ENCODE measurements around the gene TSPAN2.

TSPAN2 gene

GRCh38 chr1:115041654-115042053 is 47.6 kb downstream of the TSPAN2 start:
- peak; percentile 5 for TF ChIP-seq CTCF (IDR thresholded peaks at IDR 0.05; ENCODE audit: extremely low read depth, insufficient read depth, missing control alignments)
- in situ Hi-C loops (cut with MboI; ENCODE audit: low pct_unique_long_range_greater_than_20kb, low sequenced_read_pairs, unreplicated experiment): no loop called here
- DNase-seq (ENCODE audit: low spot score): no peak

- no peak for DNase-seq (ENCODE audit: low spot score)
- no peak for TF ChIP-seq CTCF (IDR thresholded peaks at IDR 0.05; ENCODE audit: extremely low read depth, insufficient read depth, missing control alignments)
- in situ Hi-C loops (cut with MboI; ENCODE audit: low pct_unique_long_range_greater_than_20kb, low sequenced_read_pairs, unreplicated experiment): no loop called here
Measured at GRCh38 chr1:115040501-115040900, 48.8 kb downstream of the TSPAN2 start.

GRCh38 chr1:115036814-115037507 is 52.3 kb downstream of the TSPAN2 start:
- in situ Hi-C loops (cut with MboI; ENCODE audit: low pct_unique_long_range_greater_than_20kb, low sequenced_read_pairs, unreplicated experiment): no loop called here
- no peak for TF ChIP-seq CTCF (IDR thresholded peaks at IDR 0.05; ENCODE audit: extremely low read depth, insufficient read depth, missing control alignments)
- no peak for DNase-seq (ENCODE audit: low spot score)

GRCh38 chr1:115035652-115036051 is 53.7 kb downstream of the TSPAN2 start:
- in situ Hi-C loops (cut with MboI; ENCODE audit: low pct_unique_long_range_greater_than_20kb, low sequenced_read_pairs, unreplicated experiment): no loop called here
- TF ChIP-seq CTCF (IDR thresholded peaks at IDR 0.05; ENCODE audit: extremely low read depth, insufficient read depth, missing control alignments): no peak
- no peak for DNase-seq (ENCODE audit: low spot score)

GRCh38 chr1:115031595-115031994 is 57.7 kb downstream of the TSPAN2 start:
- no peak for TF ChIP-seq CTCF (IDR thresholded peaks at IDR 0.05; ENCODE audit: extremely low read depth, insufficient read depth, missing control alignments)
- in situ Hi-C loops (cut with MboI; ENCODE audit: low pct_unique_long_range_greater_than_20kb, low sequenced_read_pairs, unreplicated experiment): no loop called here
- DNase-seq (ENCODE audit: low spot score): no peak

GRCh38 chr1:115029526-115029925 is 59.8 kb downstream of the TSPAN2 start, which contains the start of gene TSHB:
TSS of gene TSHB (plus strand) at chr1:115029826. CDS start at chr1:115033363, 3,537 bp downstream.
- DNase-seq (ENCODE audit: low spot score): no peak
- TF ChIP-seq CTCF (IDR thresholded peaks at IDR 0.05; ENCODE audit: extremely low read depth, insufficient read depth, missing control alignments): no peak
- in situ Hi-C loops (cut with MboI; ENCODE audit: low pct_unique_long_range_greater_than_20kb, low sequenced_read_pairs, unreplicated experiment): no loop called here

All from GM13977 (cell line).